PFSK-1 (cell line): Measurements from ENCODE around the gene CEP97. TPM values are rescaled to one million over a fixed set of nuclear protein-coding genes. Genes with fewer than 3 reads are reported as not detected.
A peak's percentile ranks its signal among the peaks of the same experiment; 100 is the strongest.

ENCODE experiments used
- FOXP2 ChIP-seq: optimal IDR thresholded peaks from 2 replicates; pipeline ENCODE3; 2011; ENCODE audit warnings: borderline replicate concordance, control low read depth, inconsistent platforms; ENCODE audit not compliant: insufficient read depth; ENCODE audit errors: extremely low read length, extremely low read depth
- POLR2AphosphoS5 ChIP-seq: IDR thresholded peaks from 2 replicates; pipeline ENCODE4 v1.6.1; 2012; ENCODE audit warnings: low read depth, mild to moderate bottlenecking, control low read depth, low read length, moderate library complexity
- SIN3A ChIP-seq: IDR thresholded peaks from 2 replicates; pipeline ENCODE4 v1.6.1; 2012; ENCODE audit warnings: mild to moderate bottlenecking, low read length, moderate library complexity, borderline replicate concordance; ENCODE audit not compliant: insufficient read depth
- TAF1 ChIP-seq: IDR thresholded peaks from 2 replicates; pipeline ENCODE4 v1.6.1; 2012; ENCODE audit warnings: low read length, control low read depth, borderline replicate concordance; ENCODE audit not compliant: insufficient read depth
- polyA plus RNA-seq: library from polyadenylated mRNA; unstranded; fragments of >200 nt; gene quantifications from one replicate; pipeline ENCODE4 v1.2.1, GENCODE V29; 2012; ENCODE audit warnings: low read depth, missing spikeins; ENCODE audit not compliant: insufficient read length
- TF ChIP-seq, protein P1 (sequence below), 2 experiments: IDR thresholded peaks; 2 replicates each; pipeline versions ENCODE4 v1.6.1 to v1.8.0; 2011 to 2012; ENCODE audit warnings: low read depth in 2 of 2, low read length in 2 of 2, control low read depth in 1 of 2, inconsistent platforms in 1 of 2, mild to moderate bottlenecking in 1 of 2, moderate library complexity in 1 of 2; ENCODE audit not compliant: insufficient read depth in 1 of 2

CEP97 gene, protein sequence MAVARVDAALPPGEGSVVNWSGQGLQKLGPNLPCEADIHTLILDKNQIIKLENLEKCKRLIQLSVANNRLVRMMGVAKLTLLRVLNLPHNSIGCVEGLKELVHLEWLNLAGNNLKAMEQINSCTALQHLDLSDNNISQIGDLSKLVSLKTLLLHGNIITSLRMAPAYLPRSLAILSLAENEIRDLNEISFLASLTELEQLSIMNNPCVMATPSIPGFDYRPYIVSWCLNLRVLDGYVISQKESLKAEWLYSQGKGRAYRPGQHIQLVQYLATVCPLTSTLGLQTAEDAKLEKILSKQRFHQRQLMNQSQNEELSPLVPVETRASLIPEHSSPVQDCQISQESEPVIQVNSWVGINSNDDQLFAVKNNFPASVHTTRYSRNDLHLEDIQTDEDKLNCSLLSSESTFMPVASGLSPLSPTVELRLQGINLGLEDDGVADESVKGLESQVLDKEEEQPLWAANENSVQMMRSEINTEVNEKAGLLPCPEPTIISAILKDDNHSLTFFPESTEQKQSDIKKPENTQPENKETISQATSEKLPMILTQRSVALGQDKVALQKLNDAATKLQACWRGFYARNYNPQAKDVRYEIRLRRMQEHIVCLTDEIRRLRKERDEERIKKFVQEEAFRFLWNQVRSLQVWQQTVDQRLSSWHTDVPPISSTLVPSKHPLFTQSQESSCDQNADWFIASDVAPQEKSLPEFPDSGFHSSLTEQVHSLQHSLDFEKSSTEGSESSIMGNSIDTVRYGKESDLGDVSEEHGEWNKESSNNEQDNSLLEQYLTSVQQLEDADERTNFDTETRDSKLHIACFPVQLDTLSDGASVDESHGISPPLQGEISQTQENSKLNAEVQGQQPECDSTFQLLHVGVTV
- 1.5 TPM for polyA plus RNA-seq

DNA sequence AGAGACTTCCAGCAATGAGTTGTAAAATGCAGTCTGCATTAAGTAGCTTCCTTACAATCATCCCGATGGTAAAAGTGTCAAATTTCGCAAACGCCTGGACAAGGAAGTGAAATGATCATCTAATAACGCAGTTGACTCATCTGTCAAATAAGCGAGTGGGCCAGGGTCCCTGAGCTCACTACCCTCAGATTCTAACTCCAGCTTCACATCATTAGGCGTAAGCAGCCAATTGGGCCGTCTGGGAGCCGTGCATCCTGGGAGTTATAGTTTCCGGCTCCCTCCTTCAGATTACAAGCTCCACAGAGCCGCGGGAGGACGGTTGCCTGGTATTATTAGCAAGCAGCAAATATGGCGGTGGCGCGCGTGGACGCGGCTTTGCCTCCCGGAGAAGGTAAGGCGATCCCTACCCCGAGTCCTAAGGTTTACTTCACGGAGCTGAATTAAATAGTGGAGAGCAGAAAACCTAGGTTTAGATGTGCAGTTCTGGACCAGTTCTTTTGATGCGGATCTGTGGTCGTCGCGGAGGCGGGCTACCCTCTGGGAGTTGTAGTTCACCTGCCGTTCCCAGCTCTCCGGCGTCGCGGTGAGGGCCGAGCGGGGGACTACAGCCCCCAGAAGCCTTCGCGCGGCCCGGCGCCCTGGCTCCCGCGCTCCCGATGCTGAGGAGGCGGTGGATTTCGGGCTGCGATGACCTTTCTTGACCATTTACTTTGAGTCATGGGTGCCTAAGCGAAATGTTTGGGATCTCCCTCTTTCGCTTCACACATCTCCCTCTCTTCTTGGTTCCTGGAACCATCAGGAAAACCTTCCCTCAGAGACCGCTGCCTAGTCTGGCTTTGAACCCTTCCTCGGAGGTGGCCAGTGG is at the start of gene CEP97:
Gene CEP97 (plus strand): TSS at position 286 of the 865 bp plus-strand sequence. CDS start 63 bp downstream, at position 349.
- peak; percentile 71; the same call in 1 of the 2 replicates for TF ChIP-seq TAF1
- TF ChIP-seq, protein P1, sequence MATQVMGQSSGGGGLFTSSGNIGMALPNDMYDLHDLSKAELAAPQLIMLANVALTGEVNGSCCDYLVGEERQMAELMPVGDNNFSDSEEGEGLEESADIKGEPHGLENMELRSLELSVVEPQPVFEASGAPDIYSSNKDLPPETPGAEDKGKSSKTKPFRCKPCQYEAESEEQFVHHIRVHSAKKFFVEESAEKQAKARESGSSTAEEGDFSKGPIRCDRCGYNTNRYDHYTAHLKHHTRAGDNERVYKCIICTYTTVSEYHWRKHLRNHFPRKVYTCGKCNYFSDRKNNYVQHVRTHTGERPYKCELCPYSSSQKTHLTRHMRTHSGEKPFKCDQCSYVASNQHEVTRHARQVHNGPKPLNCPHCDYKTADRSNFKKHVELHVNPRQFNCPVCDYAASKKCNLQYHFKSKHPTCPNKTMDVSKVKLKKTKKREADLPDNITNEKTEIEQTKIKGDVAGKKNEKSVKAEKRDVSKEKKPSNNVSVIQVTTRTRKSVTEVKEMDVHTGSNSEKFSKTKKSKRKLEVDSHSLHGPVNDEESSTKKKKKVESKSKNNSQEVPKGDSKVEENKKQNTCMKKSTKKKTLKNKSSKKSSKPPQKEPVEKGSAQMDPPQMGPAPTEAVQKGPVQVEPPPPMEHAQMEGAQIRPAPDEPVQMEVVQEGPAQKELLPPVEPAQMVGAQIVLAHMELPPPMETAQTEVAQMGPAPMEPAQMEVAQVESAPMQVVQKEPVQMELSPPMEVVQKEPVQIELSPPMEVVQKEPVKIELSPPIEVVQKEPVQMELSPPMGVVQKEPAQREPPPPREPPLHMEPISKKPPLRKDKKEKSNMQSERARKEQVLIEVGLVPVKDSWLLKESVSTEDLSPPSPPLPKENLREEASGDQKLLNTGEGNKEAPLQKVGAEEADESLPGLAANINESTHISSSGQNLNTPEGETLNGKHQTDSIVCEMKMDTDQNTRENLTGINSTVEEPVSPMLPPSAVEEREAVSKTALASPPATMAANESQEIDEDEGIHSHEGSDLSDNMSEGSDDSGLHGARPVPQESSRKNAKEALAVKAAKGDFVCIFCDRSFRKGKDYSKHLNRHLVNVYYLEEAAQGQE (IDR thresholded peaks at IDR 0.05; ENCODE audit: insufficient read depth in 1 of 2, low read depth in 2 of 2, low read length in 2 of 2): no peak
- no peak for TF ChIP-seq SIN3A
- TF ChIP-seq POLR2AphosphoS5: peak; percentile 43; the same call in 1 of the 2 replicates
- no peak for TF ChIP-seq FOXP2

DNA sequence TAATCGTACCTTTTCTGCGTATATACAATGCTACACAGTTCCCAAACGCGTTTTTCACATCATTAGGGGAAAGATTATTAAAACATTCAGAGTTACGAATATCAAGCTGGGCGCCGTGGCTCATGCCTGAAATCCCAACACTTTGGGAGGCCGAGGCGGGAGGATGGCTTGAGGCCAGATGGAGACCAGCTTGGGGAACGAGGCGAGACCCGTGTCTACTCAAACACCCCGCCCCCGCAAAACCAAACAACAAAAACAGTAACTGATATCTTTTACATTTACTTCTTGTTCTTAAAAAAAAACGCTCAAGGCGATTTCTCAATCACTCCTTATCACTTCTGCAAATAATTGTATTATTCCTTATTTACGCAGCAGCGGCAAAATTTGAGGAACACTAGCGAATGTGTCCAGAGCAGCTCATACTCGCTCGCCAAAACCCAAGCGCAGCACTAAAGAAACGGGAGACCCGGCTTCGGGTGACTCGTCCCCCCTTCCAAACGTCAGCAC is 48.7 kb upstream of the CEP97 start:
- TF ChIP-seq FOXP2 (no peak), POLR2AphosphoS5 (no peak), TAF1 (no peak), SIN3A (no peak)
- TF ChIP-seq, protein P1 (IDR thresholded peaks at IDR 0.05; ENCODE audit: insufficient read depth in 1 of 2, low read depth in 2 of 2, low read length in 2 of 2): no peak

DNA sequence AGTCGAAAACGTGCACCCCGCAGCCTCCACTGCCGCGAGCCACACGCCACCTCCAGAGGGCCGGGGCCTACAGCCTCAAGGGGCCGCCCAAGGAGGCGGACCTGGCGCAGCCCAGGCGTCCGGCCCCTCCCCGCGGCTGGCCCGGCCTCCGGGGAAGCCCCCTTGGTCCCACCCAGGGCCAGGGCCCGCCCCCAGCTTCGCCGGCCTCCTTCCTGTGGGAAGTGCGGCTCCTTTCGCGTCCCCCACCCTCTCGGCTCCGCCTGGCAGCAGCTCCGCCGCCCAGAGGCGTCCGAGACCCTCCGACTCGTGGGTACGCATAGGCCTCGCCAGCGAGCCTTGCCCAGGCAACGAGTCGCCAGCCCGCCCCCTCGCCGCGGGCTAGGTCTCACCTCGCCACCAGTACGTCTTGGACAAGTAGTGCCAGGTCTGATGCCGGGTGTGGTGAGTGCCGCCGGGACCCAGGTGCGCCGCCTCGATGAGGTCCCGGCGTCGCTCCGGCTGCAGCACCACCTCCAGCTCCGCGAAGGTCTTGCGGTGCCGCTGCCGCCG is 48.1 kb upstream of the CEP97 start:
- no peak for TF ChIP-seq POLR2AphosphoS5
- TF ChIP-seq TAF1: 0 out of 2 replicates have a peak, but pooled peaks have one; percentile 15
- TF ChIP-seq SIN3A: peak; percentile 59; the same call in 1 of the 2 replicates

DNA sequence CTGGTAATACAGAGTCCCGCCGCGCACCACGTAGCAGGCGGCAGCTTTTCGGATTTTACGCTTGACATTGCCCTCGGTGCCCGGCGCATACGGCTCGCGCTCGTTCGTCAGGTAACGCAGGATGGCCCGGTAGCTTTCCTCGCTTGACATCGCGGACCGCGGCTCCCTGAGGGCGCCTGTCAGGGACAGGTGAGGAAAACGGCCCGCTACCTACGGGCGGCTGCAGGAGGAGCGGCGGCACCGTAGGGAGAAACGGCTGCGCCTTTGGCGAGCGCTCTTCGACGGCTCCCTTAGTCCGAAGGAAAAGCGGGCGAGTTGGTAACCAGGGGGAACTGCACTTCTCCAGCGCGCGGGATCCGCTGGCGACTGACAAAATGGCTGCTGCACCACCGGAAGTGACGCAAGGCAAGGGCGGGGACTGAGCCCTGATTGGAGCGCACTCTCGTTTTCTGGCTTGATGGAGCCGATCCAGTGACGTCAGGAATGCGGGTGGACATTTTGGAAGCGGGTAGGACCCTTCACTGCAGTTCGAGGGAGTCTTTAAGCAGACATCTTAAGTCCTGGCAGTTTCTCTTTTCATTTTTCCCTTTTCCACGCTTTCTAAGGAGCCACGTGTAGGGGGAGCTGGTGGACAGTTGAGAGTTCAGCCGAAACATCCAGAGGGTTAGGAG is 47.5 kb upstream of the CEP97 start, which contains the start of gene ZBTB11:
Gene ZBTB11 (minus strand): TSS at position 368 of the 671 bp plus-strand sequence. CDS start 218 bp downstream, at position 150.
- TF ChIP-seq POLR2AphosphoS5 (peak; percentile 65; the same call in 1 of the 2 replicates), TAF1 (peak; percentile 61)
- TF ChIP-seq, protein P1 (IDR thresholded peaks at IDR 0.05; ENCODE audit: insufficient read depth in 1 of 2, low read depth in 2 of 2, low read length in 2 of 2): no peak
